GM12878 (cell line): ENCODE results near the gene CARM1. TPM values are rescaled to one million over a fixed set of nuclear protein-coding genes. Genes with fewer than 3 reads are reported as not detected.

Experiments used
- ATAC-seq: fragments of 200-7000 bp; cut with Tn5 transposase; 3 replicates; pipeline ENCODE4 v1.9.1; 2020; ENCODE audit warnings: mild to moderate bottlenecking, moderate library complexity
- BruUV-seq: library from RNA; stranded (reverse); fragments of 400-500 nt; replicated peaks from 2 replicates; lab custom pipeline; 2021; lab: Mats Ljungman, UMichigan
- CTCF ChIA-PET: fragments of 300-600 bp; sonication (Branson Sonifier 250); formaldehyde crosslinking; extraction: SDS; loops from one replicate; lab custom pipeline; 2021; ENCODE audit warnings: inconsistent platforms; lab: Yijun Ruan, JAX
- POLR2A ChIA-PET: fragments of 350-600 bp; formaldehyde crosslinking; extraction: SDS; loops from one replicate; lab custom pipeline; 2021; ENCODE audit warnings: inconsistent platforms; lab: Charles Lee
- RAD21 ChIA-PET: fragments of 300-600 bp; sonication (Branson Sonifier 250); formaldehyde crosslinking; loops from one replicate; lab custom pipeline; 2023; ENCODE audit warnings: antibody characterized with exemption; ENCODE audit not compliant: unreplicated experiment; lab: Charles Lee
- SMC1A ChIA-PET: fragments of 300-600 bp; sonication (Branson Sonifier 250); formaldehyde crosslinking; loops from one replicate; lab custom pipeline; 2023; ENCODE audit not compliant: unreplicated experiment, uncharacterized antibody; lab: Charles Lee
- DNase-seq: peaks from one replicate; pipeline ENCODE4 v3.0.0-alpha.2; 2011; ENCODE audit warnings: low read depth, low spot score
- FAIRE-seq: peaks from 3 replicates; lab custom pipeline; 2011; peaks lifted over from hg19 to GRCh38; lab: Jason Lieb, UNC
- H2AFZ ChIP-seq: 2 replicates; pipeline ENCODE4 v1.6.0; 2011; ENCODE audit warnings: low read depth, low read length, control low read depth; ENCODE audit not compliant: control insufficient read depth
- H3K27ac ChIP-seq: 2 replicates; pipeline ENCODE4 v1.5.1; 2011; ENCODE audit warnings: control low read depth; ENCODE audit not compliant: control insufficient read depth, insufficient read depth
- H3K27me3 ChIP-seq, 2 experiments: replicated peaks in 1 of 2; 2 replicates each; pipeline versions ENCODE4 v1.6.0 to v1.6.1; 2011; ENCODE audit warnings: low read length in 1 of 2; ENCODE audit not compliant: control insufficient read depth in 2 of 2, insufficient read depth in 2 of 2
- H3K36me3 ChIP-seq, 2 experiments: 2 replicates each; pipeline ENCODE4 v1.5.1; 2011; ENCODE audit warnings: low read length in 1 of 2; ENCODE audit not compliant: control insufficient read depth in 2 of 2, insufficient read depth in 2 of 2
- H3K4me1 ChIP-seq: 2 replicates; pipeline ENCODE4 v1.6.1; 2011; ENCODE audit warnings: mild to moderate bottlenecking, low read length, moderate library complexity, mixed read lengths; ENCODE audit not compliant: control insufficient read depth, insufficient read depth
- H3K4me2 ChIP-seq: 2 replicates; pipeline ENCODE4 v1.6.0; 2011; ENCODE audit warnings: control low read depth; ENCODE audit not compliant: control insufficient read depth, insufficient read depth
- H3K4me3 ChIP-seq: fragments of 200-600 bp; sonication (generic); 2 replicates; pipeline ENCODE4 v1.5.1; 2016
- H3K79me2 ChIP-seq: 2 replicates; pipeline ENCODE4 v1.6.0; 2011; ENCODE audit warnings: low read length; ENCODE audit not compliant: control insufficient read depth, insufficient read depth
- H3K9ac ChIP-seq: 2 replicates; pipeline ENCODE4 v1.8.0; 2011; ENCODE audit warnings: low read length, control low read depth, mixed read lengths; ENCODE audit not compliant: control insufficient read depth, insufficient read depth
- H3K9me3 ChIP-seq: replicated peaks from 3 replicates; pipeline ENCODE4 v1.5.1; 2011; ENCODE audit warnings: mild to moderate bottlenecking, low read length; ENCODE audit not compliant: control insufficient read depth, insufficient read depth
- H4K20me1 ChIP-seq: 2 replicates; pipeline ENCODE4 v1.6.0; 2011; ENCODE audit not compliant: control insufficient read depth, insufficient read depth
- ATF3 ChIP-seq: IDR thresholded peaks from 2 replicates; pipeline ENCODE4 v1.6.1; 2011; ENCODE audit warnings: low read depth, mild to moderate bottlenecking, low read length, moderate library complexity, borderline replicate concordance; ENCODE audit errors: extremely low read depth
- BCL11A ChIP-seq: IDR thresholded peaks from 2 replicates; pipeline ENCODE4 v1.6.1; 2011; ENCODE audit warnings: low read depth, low read length
- EZH2 ChIP-seq: IDR thresholded peaks from 2 replicates; pipeline ENCODE4 v1.6.1; 2012; ENCODE audit warnings: low read depth, mild to moderate bottlenecking, control low read depth, inconsistent platforms, low read length, borderline replicate concordance; ENCODE audit not compliant: control insufficient read depth
- HCFC1 ChIP-seq: fragments of 150-350 bp; IDR thresholded peaks from 2 replicates; pipeline ENCODE4 v1.6.1; 2014; ENCODE audit warnings: low read length
- IKZF2 ChIP-seq, 2 experiments: fragments of 450-650 bp; IDR thresholded peaks; 2 replicates each; pipeline ENCODE4 v1.6.1; 2017; ENCODE audit warnings: mild to moderate bottlenecking in 2 of 2, moderate library complexity in 2 of 2
- ZBTB4 ChIP-seq: fragments of 450-650 bp; formaldehyde crosslinking; IDR thresholded peaks from 2 replicates; pipeline ENCODE4 v1.4.0; 2022; ENCODE audit warnings: mild to moderate bottlenecking, moderate library complexity
- ZNF217 ChIP-seq: fragments of 450-650 bp; IDR thresholded peaks from 2 replicates; pipeline ENCODE4 v1.6.1; 2017; ENCODE audit warnings: antibody characterized with exemption, mild to moderate bottlenecking
- WGBS: methylation state at CpG from one replicate; pipeline ENCODE4 v1.1.6; 2016; ENCODE audit warnings: low lambda C conversion rate; ENCODE audit not compliant: insufficient replicate concordance, insufficient coverage; ENCODE audit errors: missing lambda C conversion rate; 5-methylcytosine and 5-hydroxymethylcytosine counted together
- in situ Hi-C: fragments of 300-500 bp; cut with MboI; formaldehyde crosslinking; loops from 9 replicates; pipeline ENCODE4 v1.14.3; 2018; ENCODE audit warnings: mixed read lengths
- intact Hi-C: fragments of 100-400 bp; cut with micrococcal nuclease; formaldehyde crosslinking; loops from one replicate; pipeline ENCODE4 v1.14.2; 2022; ENCODE audit not compliant: unreplicated experiment
- polyA plus RNA-seq, 11 experiments: library from polyadenylated mRNA; depleted of rRNA in 4 of 11; unstranded in 6 of 11; stranded (reverse) in 5 of 11; fragments of >200 nt; fragmentation: Nextera tagmentation in 4 of 11; fragmentation: Illumina TruSeq in 1 of 11; extraction: Ambion mirVana in 4 of 11; extraction: Trizol in 1 of 11; gene quantifications; 1 replicate in 1 of 11; 2 replicates in 10 of 11; pipeline versions ENCODE4 v1.2.1 to v1.2.3, GENCODE V29; 2011 to 2016; ENCODE audit warnings: inconsistent platforms in 2 of 11, missing spikeins in 2 of 11, low read depth in 1 of 11
- total RNA-seq, 4 experiments: library from RNA; depleted of rRNA in 3 of 4; stranded (reverse); fragments of >200 nt in 3 of 4; fragmentation: Illumina TruSeq in 1 of 4; extraction: Trizol in 1 of 4; gene quantifications; 2 replicates each; pipeline versions ENCODE4 v1.2.1 to v1.2.3, GENCODE V29; 2013 to 2021
- TF ChIP-seq, protein P1 (sequence below): fragments of 450-650 bp; formaldehyde crosslinking; IDR thresholded peaks from 2 replicates; pipeline ENCODE4 v1.4.0; 2020; ENCODE audit warnings: mild to moderate bottlenecking, moderate library complexity

Gene CARM1
- total and polyA plus RNA-seq, 10 of the 15 experiments (the other 5 are each of a cell fraction or from before 2014, with no cell fraction given): 0.45 to 116 (median 39.7) TPM

- intact Hi-C loops: loop anchor here (5.0 kb wide), 1 partner anchor 267 kb away; no protein-coding TSS in a partner anchor
- no peak overlapping the region for H3K4me2 ChIP-seq
- H3K27ac ChIP-seq: no peak overlapping the region
- no peak overlapping the region for H2AFZ ChIP-seq
- H3K36me3 ChIP-seq: no peaks in the 10 kb centered on the region; a peak in 1 of 4 replicates
- H3K27me3 ChIP-seq: no peaks in the 10 kb centered on the region
- TF ChIP-seq EZH2: no peak
- no peak for TF ChIP-seq BCL11A
- TF ChIP-seq, protein P1, sequence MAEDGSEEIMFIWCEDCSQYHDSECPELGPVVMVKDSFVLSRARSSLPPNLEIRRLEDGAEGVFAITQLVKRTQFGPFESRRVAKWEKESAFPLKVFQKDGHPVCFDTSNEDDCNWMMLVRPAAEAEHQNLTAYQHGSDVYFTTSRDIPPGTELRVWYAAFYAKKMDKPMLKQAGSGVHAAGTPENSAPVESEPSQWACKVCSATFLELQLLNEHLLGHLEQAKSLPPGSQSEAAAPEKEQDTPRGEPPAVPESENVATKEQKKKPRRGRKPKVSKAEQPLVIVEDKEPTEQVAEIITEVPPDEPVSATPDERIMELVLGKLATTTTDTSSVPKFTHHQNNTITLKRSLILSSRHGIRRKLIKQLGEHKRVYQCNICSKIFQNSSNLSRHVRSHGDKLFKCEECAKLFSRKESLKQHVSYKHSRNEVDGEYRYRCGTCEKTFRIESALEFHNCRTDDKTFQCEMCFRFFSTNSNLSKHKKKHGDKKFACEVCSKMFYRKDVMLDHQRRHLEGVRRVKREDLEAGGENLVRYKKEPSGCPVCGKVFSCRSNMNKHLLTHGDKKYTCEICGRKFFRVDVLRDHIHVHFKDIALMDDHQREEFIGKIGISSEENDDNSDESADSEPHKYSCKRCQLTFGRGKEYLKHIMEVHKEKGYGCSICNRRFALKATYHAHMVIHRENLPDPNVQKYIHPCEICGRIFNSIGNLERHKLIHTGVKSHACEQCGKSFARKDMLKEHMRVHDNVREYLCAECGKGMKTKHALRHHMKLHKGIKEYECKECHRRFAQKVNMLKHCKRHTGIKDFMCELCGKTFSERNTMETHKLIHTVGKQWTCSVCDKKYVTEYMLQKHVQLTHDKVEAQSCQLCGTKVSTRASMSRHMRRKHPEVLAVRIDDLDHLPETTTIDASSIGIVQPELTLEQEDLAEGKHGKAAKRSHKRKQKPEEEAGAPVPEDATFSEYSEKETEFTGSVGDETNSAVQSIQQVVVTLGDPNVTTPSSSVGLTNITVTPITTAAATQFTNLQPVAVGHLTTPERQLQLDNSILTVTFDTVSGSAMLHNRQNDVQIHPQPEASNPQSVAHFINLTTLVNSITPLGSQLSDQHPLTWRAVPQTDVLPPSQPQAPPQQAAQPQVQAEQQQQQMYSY (CRISPR knock-in tag): no peak
- no peak for TF ChIP-seq ZNF217
- TF ChIP-seq HCFC1: no peak
- no peak for TF ChIP-seq ZBTB4 (CRISPR knock-in tag)
- TF ChIP-seq ATF3: no peak
- TF ChIP-seq IKZF2 (IDR thresholded peaks at IDR 0.05): no peak
- no peaks in the 10 kb centered on the region; the same call in 1 of the 2 replicates for H3K4me1 ChIP-seq
- POLR2A ChIA-PET: interaction anchor here (0.6 to 1.5 kb wide), 4 partner anchors 19 to 64 kb away, joined by 3 to 7 read pairs (median 4); partner anchors contain the start of gene CARM1
- H3K9me3 ChIP-seq: no peaks in the 10 kb centered on the region
- no peak overlapping the region for H3K4me3 ChIP-seq
- SMC1A ChIA-PET: interaction anchor here (0.7 to 2.2 kb wide), 4 partner anchors 56 to 111 kb away, joined by 3 to 9 read pairs (median 4); no protein-coding TSS in a partner anchor
- CTCF ChIA-PET: interaction anchor here (0.6 to 3.1 kb wide), 22 partner anchors 10 to 439 kb away, joined by 3 to 29 read pairs (median 6); partner anchors contain the start of gene SWSAP1
- H4K20me1 ChIP-seq: no peaks in the 10 kb centered on the region
- no peak overlapping the region for H3K9ac ChIP-seq
- no peak for ATAC-seq
- RAD21 ChIA-PET: interaction anchor here (1.4 to 2.9 kb wide), 9 partner anchors 26 to 190 kb away, joined by 3 to 18 read pairs (median 4); no protein-coding TSS in a partner anchor
- WGBS: 98% methylated on average over 9 of the region's 9 CpGs
- no peak for FAIRE-seq
- no TSS peak for BruUV-seq
- in situ Hi-C loops: no loop called here
- DNase-seq: no peak
- H3K79me2 ChIP-seq: peaks cover under 1% of the 10 kb centered on the region
These were observed 64.2 kb downstream of the CARM1 start for GRCh38 chr19:10935371-10936059.
